GM23338 (cell line): ENCODE data around the gene RASSF7. TPM values are rescaled to one million over a fixed set of nuclear protein-coding genes. Genes with fewer than 3 reads are reported as not detected.

ENCODE experiments used
- ATAC-seq: fragments of 200-7000 bp; cut with Tn5 transposase; 3 replicates; pipeline ENCODE4 v1.9.1; 2020
- DNase-seq: peaks from one replicate; pipeline ENCODE4 v3.0.0-alpha.2; 2015; ENCODE audit warnings: low spot score
- H2AFZ ChIP-seq: fragments of 200-600 bp; sonication (generic); 2 replicates; pipeline ENCODE4 v1.8.0; 2016; ENCODE audit warnings: antibody characterized with exemption, mild to moderate bottlenecking, moderate library complexity
- H3F3A ChIP-seq: fragments of 200-600 bp; sonication (generic); replicated peaks from 2 replicates; pipeline ENCODE4 v1.8.0; 2017; ENCODE audit warnings: antibody characterized with exemption, mixed run types, low read depth
- H3K27ac ChIP-seq: fragments of 200-600 bp; sonication (generic); 2 replicates; pipeline ENCODE4 v1.6.1; 2016; ENCODE audit warnings: low read depth
- H3K27me3 ChIP-seq: fragments of 200-600 bp; sonication (generic); 2 replicates; pipeline ENCODE4 v1.8.0; 2016; ENCODE audit warnings: mild to moderate bottlenecking, mixed run types, moderate library complexity; ENCODE audit not compliant: insufficient read depth
- H3K36me3 ChIP-seq: fragments of 200-600 bp; sonication (generic); 2 replicates; pipeline ENCODE4 v1.8.0; 2016; ENCODE audit warnings: mild to moderate bottlenecking; ENCODE audit not compliant: insufficient read depth
- H3K4me1 ChIP-seq: fragments of 200-600 bp; sonication (generic); 2 replicates; pipeline ENCODE4 v1.8.0; 2016; ENCODE audit warnings: mild to moderate bottlenecking, moderate library complexity; ENCODE audit not compliant: insufficient read depth
- H3K4me2 ChIP-seq: fragments of 200-600 bp; sonication (generic); 2 replicates; pipeline ENCODE4 v1.7.1; 2017; ENCODE audit warnings: mixed run types
- H3K4me3 ChIP-seq: fragments of 200-600 bp; sonication (generic); 2 replicates; pipeline ENCODE4 v1.6.1; 2016; ENCODE audit warnings: mixed run types
- H3K79me2 ChIP-seq: fragments of 200-600 bp; sonication (generic); replicated peaks from 2 replicates; pipeline ENCODE4 v1.8.0; 2017; ENCODE audit warnings: mild to moderate bottlenecking; ENCODE audit not compliant: insufficient read depth
- H3K9me2 ChIP-seq: fragments of 200-600 bp; sonication (generic); 2 replicates; pipeline ENCODE4 v1.8.0; 2017; ENCODE audit not compliant: insufficient read depth
- H4K20me1 ChIP-seq: fragments of 200-600 bp; sonication (generic); replicated peaks from 2 replicates; pipeline ENCODE4 v1.8.0; 2017; ENCODE audit warnings: mild to moderate bottlenecking; ENCODE audit not compliant: insufficient read depth
- H3K27ac Mint-ChIP-seq: 2 replicates; pipeline ENCODE4 v1.8.0; 2020; ENCODE audit warnings: inconsistent platforms, mild to moderate bottlenecking, moderate library complexity, mixed read lengths
- H3K27me3 Mint-ChIP-seq: 3 replicates; pipeline ENCODE4 v1.8.0; 2022; ENCODE audit warnings: low read depth, mild to moderate bottlenecking, moderate library complexity, mixed read lengths, inconsistent platforms; ENCODE audit not compliant: insufficient read depth, poor library complexity
- H3K36me3 Mint-ChIP-seq: 3 replicates; pipeline ENCODE4 v1.8.0; 2021; ENCODE audit warnings: low read depth, mild to moderate bottlenecking, inconsistent platforms, moderate library complexity, mixed read lengths
- H3K4me1 Mint-ChIP-seq: 3 replicates; pipeline ENCODE4 v1.8.0; 2020; ENCODE audit warnings: mild to moderate bottlenecking, inconsistent platforms, mixed read lengths
- H3K4me3 Mint-ChIP-seq: 3 replicates; pipeline ENCODE4 v1.8.0; 2021; ENCODE audit warnings: moderate library complexity, mild to moderate bottlenecking, inconsistent platforms, mixed read lengths
- H3K9me3 Mint-ChIP-seq: 3 replicates; pipeline ENCODE4 v1.8.0; 2020; ENCODE audit warnings: moderate library complexity, mild to moderate bottlenecking, inconsistent platforms, mixed read lengths
- CREB1 ChIP-seq: fragments of 250-450 bp; sonication (Bioruptor Pico); IDR thresholded peaks from 2 replicates; pipeline ENCODE4 v1.5.0; 2020; ENCODE audit warnings: low read depth, mild to moderate bottlenecking, moderate library complexity
- CTCF ChIP-seq, 2 experiments: fragments of 200-600 bp in 1 of 2; sonication (generic) in 1 of 2; conservative IDR thresholded peaks; 2 replicates each; pipeline versions ENCODE4 v1.5.1 to v1.6.1; 2016 to 2017; ENCODE audit warnings: antibody characterized with exemption in 2 of 2, low read depth in 2 of 2, mild to moderate bottlenecking in 2 of 2, moderate library complexity in 1 of 2
- EZH2 ChIP-seq: fragments of 200-600 bp; sonication (generic); IDR thresholded peaks from one replicate; pipeline ENCODE4 v1.8.0; 2017; ENCODE audit warnings: antibody characterized with exemption, mild to moderate bottlenecking, low read depth; ENCODE audit not compliant: unreplicated experiment
- JUNB ChIP-seq: IDR thresholded peaks from one replicate; pipeline ENCODE4 v1.6.1; 2016; ENCODE audit warnings: antibody characterized with exemption; ENCODE audit not compliant: unreplicated experiment
- NANOG ChIP-seq: IDR thresholded peaks from 2 replicates; pipeline ENCODE4 v1.6.1; 2016; ENCODE audit warnings: antibody characterized with exemption, borderline replicate concordance
- POLR2AphosphoS5 ChIP-seq: IDR thresholded peaks from 2 replicates; pipeline ENCODE4 v1.6.1; 2016; ENCODE audit warnings: antibody characterized with exemption, low read depth
- REST ChIP-seq: IDR thresholded peaks from one replicate; pipeline ENCODE4 v1.6.1; 2018; ENCODE audit warnings: antibody characterized with exemption; ENCODE audit not compliant: unreplicated experiment
- STAT1 ChIP-seq: IDR thresholded peaks from one replicate; pipeline ENCODE4 v1.6.1; 2016; ENCODE audit warnings: antibody characterized with exemption; ENCODE audit not compliant: unreplicated experiment
- ZNF114 ChIP-seq: fragments of 250-450 bp; sonication (Bioruptor Pico); IDR thresholded peaks from 2 replicates; pipeline ENCODE4 v1.5.0; 2020; ENCODE audit warnings: mild to moderate bottlenecking, moderate library complexity
- ZNF331 ChIP-seq: fragments of 250-450 bp; sonication (Bioruptor Pico); IDR thresholded peaks from 2 replicates; pipeline ENCODE4 v1.5.0; 2020; ENCODE audit warnings: low read depth, mild to moderate bottlenecking, moderate library complexity
- polyA plus RNA-seq: library from polyadenylated mRNA; unstranded; fragments of >200 nt; fragmentation: Nextera tagmentation; extraction: Ambion mirVana; gene quantifications from 2 replicates; pipeline ENCODE4 v1.2.1, GENCODE V29; 2016
- total RNA-seq: library from RNA; depleted of rRNA; stranded (reverse); fragments of >200 nt; shearing (Covaris generic); gene quantifications from 2 replicates; pipeline ENCODE4 v1.2.3, GENCODE V29; 2014
- TF ChIP-seq, protein P1 (sequence below): IDR thresholded peaks from 2 replicates; pipeline ENCODE4 v1.6.1; 2016; ENCODE audit warnings: antibody characterized with exemption

The RASSF7 gene
- total and polyA plus RNA-seq, 2 experiments from 2014 or later: 39.6 to 64.8 TPM

DNA sequence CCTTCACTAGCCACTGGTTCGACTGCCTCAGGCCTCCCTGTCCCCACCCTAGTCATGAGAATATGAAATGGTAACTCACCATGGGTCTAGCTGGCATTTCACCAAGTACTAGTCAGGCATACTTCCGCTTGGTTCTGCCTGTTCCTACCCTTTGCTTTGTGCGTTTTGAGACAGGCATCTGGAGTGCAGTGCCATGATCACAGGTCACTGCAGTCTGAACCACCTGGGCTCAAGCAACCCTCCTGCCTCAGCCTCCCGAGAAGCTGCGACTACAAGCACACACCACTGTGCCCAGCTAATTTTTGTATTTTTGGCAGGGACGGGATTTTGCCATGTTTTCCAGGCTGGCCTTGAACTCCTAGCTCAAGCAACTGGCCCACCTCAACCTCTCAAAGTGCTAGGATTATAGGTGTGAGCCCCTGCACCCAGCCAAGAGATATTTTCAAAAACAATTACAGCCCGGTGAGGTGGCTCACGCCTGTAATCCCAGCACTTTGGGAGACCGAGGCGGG lies 39.5 kb upstream of the RASSF7 start:
- no peaks in the 10 kb centered on the region for H3K4me1 ChIP-seq
- no peaks in the 10 kb centered on the region for H3K4me1 Mint-ChIP-seq
- H3K27me3 ChIP-seq: no peaks in the 10 kb centered on the region
- no peak overlapping the region for H3K27ac Mint-ChIP-seq
- TF ChIP-seq, protein P1, sequence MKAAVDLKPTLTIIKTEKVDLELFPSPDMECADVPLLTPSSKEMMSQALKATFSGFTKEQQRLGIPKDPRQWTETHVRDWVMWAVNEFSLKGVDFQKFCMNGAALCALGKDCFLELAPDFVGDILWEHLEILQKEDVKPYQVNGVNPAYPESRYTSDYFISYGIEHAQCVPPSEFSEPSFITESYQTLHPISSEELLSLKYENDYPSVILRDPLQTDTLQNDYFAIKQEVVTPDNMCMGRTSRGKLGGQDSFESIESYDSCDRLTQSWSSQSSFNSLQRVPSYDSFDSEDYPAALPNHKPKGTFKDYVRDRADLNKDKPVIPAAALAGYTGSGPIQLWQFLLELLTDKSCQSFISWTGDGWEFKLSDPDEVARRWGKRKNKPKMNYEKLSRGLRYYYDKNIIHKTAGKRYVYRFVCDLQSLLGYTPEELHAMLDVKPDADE: no peak
- TF ChIP-seq REST (no peak), JUNB (no peak), EZH2 (no peak), STAT1 (no peak), CREB1 (CRISPR knock-in tag) (no peak)
- 0 out of 2 replicates have a peak, but pooled peaks cover 4% of the 10 kb centered on the region for H3F3A ChIP-seq
- no peak overlapping the region for H3K4me3 Mint-ChIP-seq
- no peaks in the 10 kb centered on the region for H3K79me2 ChIP-seq
- no peaks in the 10 kb centered on the region for H4K20me1 ChIP-seq
- peaks cover 48% of the 10 kb centered on the region for H3K9me3 Mint-ChIP-seq
- DNase-seq (no peak), ATAC-seq (no peak)
- no peak overlapping the region for H3K4me3 ChIP-seq
- H3K36me3 ChIP-seq: no peaks in the 10 kb centered on the region
- H3K27me3 Mint-ChIP-seq: peaks cover 11% of the 10 kb centered on the region
- H3K4me2 ChIP-seq: no peak overlapping the region
- peaks cover 31% of the 10 kb centered on the region for H3K36me3 Mint-ChIP-seq
- H2AFZ ChIP-seq: no peak overlapping the region
- no peak overlapping the region for H3K27ac ChIP-seq
- 0 out of 2 replicates have a peak, but pooled peaks cover 3% of the 10 kb centered on the region for H3K9me2 ChIP-seq

GRCh38 chr11:526192-526591 lies 34.6 kb upstream of the RASSF7 start:
- Mint-ChIP-seq H3K27me3 (peaks cover 11% of the 10 kb centered on the region), H3K9me3 (peaks cover 13% of the 10 kb centered on the region; the same call in 2 of the 3 replicates), H3K4me1 (no peaks in the 10 kb centered on the region), H3K4me3 (no peak overlapping the region), H3K36me3 (peaks cover 5% of the 10 kb centered on the region; the same call in 2 of the 3 replicates), H3K27ac (no peak overlapping the region)
- no peak for ATAC-seq
- Histone ChIP-seq H3K27ac (no peak overlapping the region), H3F3A (no peaks in the 10 kb centered on the region), H3K9me2 (0 out of 2 replicates have a peak, but pooled peaks cover 3% of the 10 kb centered on the region), H2AFZ (no peak overlapping the region), H3K4me1 (no peaks in the 10 kb centered on the region), H3K4me3 (no peak overlapping the region), H3K27me3 (no peaks in the 10 kb centered on the region), H3K36me3 (no peaks in the 10 kb centered on the region), H3K4me2 (no peak overlapping the region), H4K20me1 (no peaks in the 10 kb centered on the region), H3K79me2 (no peaks in the 10 kb centered on the region)
- no peak for DNase-seq
- no peak for TF ChIP-seq POLR2AphosphoS5
- TF ChIP-seq CREB1 (CRISPR knock-in tag): no peak
- TF ChIP-seq ZNF331 (CRISPR knock-in tag): no peak
- no peak for TF ChIP-seq CTCF (conservative IDR thresholded peaks at IDR 0.05; ENCODE audit: low read depth in 2 of 2)
- no peak for TF ChIP-seq ZNF114
- TF ChIP-seq JUNB: no peak
- TF ChIP-seq, protein P1: no peak
- TF ChIP-seq NANOG: no peak
- TF ChIP-seq REST: no peak
- no peak for TF ChIP-seq STAT1
